GM13977 (cell line): ENCODE data around the gene CCNG2.

Experiments
- DNase-seq: peaks from one replicate; pipeline ENCODE4 v3.0.0; 2012; ENCODE audit warnings: low spot score
- CTCF ChIP-seq: IDR thresholded peaks from 2 replicates; pipeline ENCODE4 v1.5.1; 2012; ENCODE audit warnings: mild to moderate bottlenecking, control low read depth; ENCODE audit not compliant: insufficient read depth; ENCODE audit errors: extremely low read depth, missing control alignments
- in situ Hi-C: fragments of 300-500 bp; cut with MboI; formaldehyde crosslinking; loops from one replicate; pipeline ENCODE4 v1.12.0; 2022; ENCODE audit warnings: low sequenced_read_pairs, low pct_unique_long_range_greater_than_20kb, mixed read lengths, inconsistent platforms; ENCODE audit not compliant: unreplicated experiment

CCNG2 gene

GRCh38 chr4:77146186-77147078 lies 10.6 kb upstream of the CCNG2 start:
- TF ChIP-seq CTCF, result no peak
- in situ Hi-C loops, result no loop called here
- DNase-seq, result no peak

- no peak for TF ChIP-seq CTCF
- in situ Hi-C loops, result no loop called here
- no peak for DNase-seq
Measured at GRCh38 chr4:77147079-77147782, 9.8 kb upstream of the CCNG2 start.

- in situ Hi-C loops, result no loop called here
- no peak for DNase-seq
- TF ChIP-seq CTCF, result no peak
Measured at GRCh38 chr4:77148078-77148477, 8.9 kb upstream of the CCNG2 start.

GRCh38 chr4:77149789-77150188 lies 7.2 kb upstream of the CCNG2 start:
- in situ Hi-C loops, result no loop called here
- no peak for DNase-seq
- TF ChIP-seq CTCF, result no peak

GRCh38 chr4:77151241-77151640 lies 5.8 kb upstream of the CCNG2 start:
- no peak for TF ChIP-seq CTCF
- in situ Hi-C loops, result no loop called here
- no peak for DNase-seq

- DNase-seq, result no peak
- TF ChIP-seq CTCF, result no peak
- in situ Hi-C loops, result no loop called here
Measured at GRCh38 chr4:77152421-77152820, 4.6 kb upstream of the CCNG2 start.
